GM21526 (cell line): ENCODE results near the gene TNFRSF21.
A peak's percentile ranks its signal among the peaks of the same experiment; 100 is the strongest.
"Not testable (repeated sequence)": the region's sequence is repeated elsewhere in the genome, so short reads cannot be mapped to it uniquely, and the experiment has no call there.

Source experiments
- ATAC-seq: cut with Tn5 transposase; IDR thresholded peaks from one replicate; pipeline ENCODE4 v1.9.1; 2021; ENCODE audit warnings: moderate library complexity; ENCODE audit not compliant: unreplicated experiment, low FRiP score

Gene TNFRSF21

DNA sequence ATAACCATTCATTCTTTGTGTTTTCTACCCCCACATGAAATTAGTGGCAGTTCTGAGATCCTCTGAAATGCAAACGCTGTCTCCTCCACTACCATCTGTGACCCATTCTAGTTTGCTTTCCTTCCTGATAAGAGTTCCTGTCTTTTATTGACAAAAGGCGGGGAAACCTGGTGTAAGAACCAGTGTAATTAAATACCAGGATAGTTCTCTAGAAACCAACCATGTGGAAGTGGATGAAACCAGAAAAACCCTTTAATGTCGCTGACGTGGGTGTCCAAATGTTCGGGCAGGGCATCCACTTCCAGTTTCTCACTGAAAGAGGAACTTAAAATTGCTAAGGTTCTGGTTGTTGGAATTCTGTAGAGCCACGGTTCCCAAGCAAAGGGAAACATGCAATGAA lies 79.1 kb downstream of the TNFRSF21 start:
- ATAC-seq: no peak

DNA sequence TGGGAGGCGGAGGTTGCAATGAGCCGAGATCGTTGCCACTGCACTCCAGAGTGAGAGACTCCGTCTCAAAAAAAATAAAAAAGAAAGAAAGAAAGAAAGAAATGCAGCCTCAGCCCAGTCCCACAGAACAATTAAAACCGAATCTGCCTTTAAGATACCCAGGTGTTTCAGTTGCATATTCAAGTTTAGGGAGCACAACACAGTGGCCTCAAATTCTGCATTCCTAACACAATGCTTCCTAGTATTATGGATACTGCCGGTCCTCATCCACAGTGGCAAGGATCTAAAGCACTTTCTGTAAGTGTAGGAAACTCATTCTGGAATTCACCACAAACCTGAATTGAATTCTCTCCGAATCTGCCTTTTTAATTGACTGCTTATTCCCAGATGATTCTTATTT lies 80.5 kb downstream of the TNFRSF21 start:
- no peak for ATAC-seq

DNA sequence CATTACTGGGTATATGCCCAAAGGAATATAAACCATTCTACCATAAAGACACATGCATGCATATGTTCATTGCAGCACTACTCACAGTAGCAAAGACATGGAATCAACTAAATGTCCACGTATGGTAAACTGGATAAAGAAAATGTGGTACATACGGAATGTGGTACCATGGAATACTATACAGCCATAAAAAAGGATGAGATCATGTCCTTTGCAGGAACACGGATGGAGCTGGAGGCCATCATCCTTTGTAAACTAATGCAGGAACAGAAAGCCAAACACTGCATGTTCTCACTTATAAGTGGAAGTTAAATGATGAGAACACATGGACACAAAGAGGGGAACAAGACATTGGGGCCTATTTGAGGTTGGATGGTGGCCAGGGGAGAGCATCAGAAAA lies 81.6 kb downstream of the TNFRSF21 start:
- ATAC-seq: not testable (repeated sequence)

DNA sequence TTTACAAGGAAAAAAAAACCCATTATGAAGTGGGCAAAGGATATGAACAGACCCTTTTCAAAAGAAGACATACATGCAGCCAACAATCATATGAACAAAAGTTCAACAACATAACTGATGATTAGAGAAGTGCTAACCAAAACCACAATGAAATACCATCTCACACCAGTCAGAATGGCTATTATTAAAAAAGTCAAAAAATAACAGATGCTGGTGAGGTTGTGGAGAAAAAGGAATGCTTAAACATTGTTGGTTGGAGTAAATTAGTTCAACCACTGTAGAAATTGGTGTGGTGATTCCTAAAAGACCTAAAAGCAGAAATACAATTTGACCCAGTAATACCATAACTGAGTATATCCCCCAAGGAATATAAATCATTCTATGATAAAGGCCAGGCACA lies 86.5 kb downstream of the TNFRSF21 start:
- not testable (repeated sequence) for ATAC-seq

DNA sequence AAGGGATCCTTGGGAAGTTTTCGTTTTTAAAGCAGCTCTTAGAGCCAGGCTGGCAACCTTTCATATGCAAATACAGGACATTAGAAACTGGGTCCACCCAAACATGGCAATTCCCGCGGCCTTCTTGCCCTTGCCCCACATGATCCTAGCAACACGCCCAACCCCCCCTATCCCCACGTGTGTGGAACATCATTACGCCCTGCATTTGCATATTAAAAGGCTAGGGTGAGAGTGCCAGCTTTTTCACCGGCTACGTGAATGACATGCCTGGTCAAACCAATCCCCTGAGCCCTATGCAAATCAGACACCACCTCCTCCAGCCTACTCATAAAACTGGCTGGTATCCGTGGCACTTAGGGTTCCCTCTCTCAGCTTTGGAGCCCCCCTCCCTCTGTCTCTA lies 88.1 kb downstream of the TNFRSF21 start:
- no peak for ATAC-seq

DNA sequence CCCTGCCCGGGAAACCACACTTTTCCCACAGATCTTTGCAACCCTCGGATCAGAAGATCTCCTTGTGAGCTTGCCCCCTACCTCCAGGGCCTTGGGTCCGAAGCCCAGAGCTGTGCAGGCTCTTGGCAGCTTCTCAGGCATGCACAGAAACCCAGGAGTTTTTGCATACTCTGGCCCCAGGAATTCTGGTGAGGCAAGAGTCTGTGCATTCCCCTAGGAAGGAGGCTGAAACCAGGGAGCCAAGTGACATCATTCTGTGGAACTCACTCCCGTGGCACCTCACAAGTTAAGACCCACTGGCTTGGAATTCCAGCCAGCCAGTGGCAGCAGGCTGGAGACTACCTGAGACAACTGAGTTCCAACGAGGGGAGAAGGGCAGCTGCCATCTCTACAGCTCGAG lies 100.1 kb downstream of the TNFRSF21 start:
- ATAC-seq: no peak

DNA sequence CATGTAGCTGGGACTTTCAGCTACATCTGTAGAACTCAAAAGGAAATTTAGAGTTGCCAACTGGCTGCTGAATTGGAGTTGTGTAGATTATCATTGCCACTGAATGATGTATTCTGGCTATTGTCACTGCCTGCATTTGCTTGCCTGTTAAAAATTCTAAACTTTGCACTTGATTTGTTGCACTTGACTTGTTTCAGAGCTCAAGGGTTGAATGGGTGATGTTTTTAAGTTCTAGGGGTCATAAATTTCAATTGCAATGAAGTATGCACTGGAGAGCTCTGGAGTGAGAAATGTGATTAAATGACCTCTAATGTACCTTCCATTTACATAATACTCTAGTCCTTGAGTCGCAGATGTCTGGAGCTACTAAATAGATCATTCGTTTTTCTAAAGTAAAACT lies 102.4 kb downstream of the TNFRSF21 start:
- no peak for ATAC-seq

DNA sequence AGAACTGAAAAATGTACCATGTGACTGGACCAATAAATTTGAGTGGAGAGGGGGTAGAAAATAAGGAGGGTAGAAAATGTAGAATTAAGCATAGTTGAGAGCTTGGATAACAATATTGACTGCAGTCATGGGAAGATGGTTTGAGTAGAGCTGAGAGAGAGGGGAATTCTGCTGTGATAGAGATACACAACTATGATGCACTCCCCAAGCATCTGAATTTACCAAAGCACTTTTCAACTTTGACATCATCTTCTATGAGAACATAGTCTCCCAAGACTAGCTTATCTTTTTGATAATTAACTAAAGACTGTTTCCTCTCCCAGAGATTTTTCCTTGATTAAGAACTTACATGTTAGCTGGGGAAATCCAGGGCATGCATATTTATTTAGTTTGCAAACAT lies 103.1 kb downstream of the TNFRSF21 start:
- no peak for ATAC-seq

DNA sequence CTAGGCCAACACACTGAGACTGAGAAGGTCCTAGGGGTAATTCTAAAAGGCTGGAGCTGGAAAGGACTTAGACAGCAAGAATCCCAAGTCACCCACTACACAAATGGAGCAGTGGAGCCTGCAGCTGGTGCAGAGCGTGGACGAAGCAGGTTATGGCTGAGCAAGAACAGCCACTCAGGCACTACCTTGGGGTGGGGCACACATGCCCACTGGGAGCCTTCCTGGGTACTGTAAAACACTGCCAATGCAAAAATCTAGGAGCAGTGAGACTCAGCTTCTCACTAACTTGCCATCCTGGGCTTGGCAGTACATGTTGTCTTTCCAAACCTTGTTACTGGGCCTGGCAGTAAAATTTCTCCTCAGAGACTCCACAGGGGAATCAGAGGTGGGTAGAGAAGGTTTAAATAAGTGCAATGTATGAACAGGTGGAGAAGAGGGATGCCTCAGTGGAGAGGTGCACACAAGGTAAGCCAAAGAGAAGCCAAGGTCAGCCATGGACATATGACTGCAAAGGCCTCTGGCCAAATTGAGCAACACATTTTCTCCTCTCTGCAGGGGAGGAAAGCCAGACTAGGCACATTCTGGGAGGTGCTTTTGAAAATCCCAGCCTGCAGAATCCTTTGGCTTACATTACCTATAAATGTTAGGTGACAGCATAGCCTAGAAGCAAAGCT lies 105.6 kb downstream of the TNFRSF21 start:
- no peak for ATAC-seq

DNA sequence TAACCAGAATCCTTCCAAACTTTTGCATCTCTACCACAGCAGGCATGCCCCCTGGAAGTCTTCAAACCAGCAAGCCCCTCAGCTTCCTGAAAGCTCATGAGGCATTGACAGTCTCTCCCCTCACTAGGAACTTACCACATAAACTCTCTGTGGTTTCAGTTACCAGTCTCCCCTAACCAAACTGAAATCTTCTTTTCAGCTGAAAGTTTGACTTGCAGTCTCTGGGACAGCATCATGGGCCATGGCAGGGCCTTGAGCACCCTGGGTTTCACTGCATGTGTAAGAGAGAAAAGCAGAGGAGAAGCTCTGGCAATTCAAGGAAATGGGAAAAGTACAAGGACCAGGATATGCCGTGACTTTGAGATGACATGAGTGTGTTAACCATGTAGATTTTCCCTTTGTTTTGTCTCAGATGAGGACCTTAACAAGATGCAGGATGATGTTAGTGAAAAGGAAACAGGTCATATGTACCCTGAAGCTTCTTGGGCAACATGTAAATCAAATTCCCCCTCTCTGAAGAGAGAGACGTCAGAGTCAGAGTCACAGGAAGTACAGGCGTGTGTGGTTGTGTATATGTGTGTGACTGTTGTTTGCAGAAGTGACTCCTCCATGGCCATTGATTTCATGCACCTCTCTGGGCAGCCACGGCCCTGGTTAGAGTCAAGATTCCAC lies 106.3 kb downstream of the TNFRSF21 start:
- peak; percentile 84 for ATAC-seq

DNA sequence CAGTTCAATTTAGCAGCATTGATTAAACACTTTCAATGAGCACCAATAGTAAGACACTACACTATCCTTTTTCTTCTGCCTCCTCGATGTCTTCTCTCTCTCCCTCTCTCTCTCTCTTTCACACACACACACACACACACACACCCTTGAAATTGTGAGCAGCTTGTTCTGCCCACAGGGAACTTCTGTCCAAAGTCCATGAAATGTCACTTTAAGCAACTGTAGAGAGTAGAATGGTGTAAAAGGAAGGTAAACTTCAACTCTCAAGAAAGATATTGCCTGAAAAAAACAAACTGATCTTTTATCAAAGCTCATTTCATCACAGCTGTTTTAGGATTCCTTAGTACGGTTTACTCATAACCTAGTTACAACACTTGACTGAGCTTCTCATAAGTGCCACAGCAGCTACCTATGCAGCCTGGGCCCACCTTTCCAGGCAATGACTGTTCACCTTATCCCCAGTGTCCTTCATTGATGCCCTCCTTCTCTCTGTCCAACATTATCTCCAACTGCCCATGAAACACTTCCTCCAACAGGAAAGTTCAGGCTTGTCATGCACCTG lies 107.0 kb downstream of the TNFRSF21 start:
- no peak for ATAC-seq

DNA sequence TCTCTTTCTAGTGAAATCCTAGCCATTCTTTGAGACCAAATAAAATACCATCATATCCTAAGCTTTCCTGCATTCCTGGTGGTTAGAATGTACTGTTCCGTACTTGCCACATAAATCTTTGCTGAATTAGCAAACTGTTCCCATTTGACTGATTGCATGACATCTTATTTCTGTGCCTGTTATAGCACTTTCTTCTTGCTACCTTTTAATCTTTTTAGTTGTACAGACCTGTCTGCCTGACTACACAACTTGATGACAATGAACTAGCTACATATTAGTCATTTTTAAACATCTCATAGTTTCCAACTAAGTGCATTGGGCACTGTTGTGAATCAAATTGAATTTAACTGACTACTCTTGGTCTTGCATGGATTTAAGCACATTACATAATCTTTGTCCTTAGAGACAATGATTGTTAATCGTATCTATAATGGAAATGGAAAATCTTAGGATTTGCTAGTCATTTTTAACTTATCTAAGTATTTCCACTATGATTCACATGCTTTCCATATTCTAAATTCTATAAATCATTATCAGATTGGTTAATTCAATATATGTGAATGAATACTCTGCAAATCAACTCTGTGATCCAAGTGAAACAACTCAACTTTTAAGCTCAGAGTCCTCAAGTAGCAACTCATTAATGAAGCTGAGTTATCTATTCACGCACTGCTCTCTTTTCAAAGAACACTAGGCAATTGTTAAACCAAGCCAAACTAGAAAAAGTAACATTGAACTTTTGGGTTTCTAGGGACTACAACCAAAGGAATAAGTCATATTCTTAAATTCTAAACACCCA lies 109.0 kb downstream of the TNFRSF21 start:
- ATAC-seq: no peak

DNA sequence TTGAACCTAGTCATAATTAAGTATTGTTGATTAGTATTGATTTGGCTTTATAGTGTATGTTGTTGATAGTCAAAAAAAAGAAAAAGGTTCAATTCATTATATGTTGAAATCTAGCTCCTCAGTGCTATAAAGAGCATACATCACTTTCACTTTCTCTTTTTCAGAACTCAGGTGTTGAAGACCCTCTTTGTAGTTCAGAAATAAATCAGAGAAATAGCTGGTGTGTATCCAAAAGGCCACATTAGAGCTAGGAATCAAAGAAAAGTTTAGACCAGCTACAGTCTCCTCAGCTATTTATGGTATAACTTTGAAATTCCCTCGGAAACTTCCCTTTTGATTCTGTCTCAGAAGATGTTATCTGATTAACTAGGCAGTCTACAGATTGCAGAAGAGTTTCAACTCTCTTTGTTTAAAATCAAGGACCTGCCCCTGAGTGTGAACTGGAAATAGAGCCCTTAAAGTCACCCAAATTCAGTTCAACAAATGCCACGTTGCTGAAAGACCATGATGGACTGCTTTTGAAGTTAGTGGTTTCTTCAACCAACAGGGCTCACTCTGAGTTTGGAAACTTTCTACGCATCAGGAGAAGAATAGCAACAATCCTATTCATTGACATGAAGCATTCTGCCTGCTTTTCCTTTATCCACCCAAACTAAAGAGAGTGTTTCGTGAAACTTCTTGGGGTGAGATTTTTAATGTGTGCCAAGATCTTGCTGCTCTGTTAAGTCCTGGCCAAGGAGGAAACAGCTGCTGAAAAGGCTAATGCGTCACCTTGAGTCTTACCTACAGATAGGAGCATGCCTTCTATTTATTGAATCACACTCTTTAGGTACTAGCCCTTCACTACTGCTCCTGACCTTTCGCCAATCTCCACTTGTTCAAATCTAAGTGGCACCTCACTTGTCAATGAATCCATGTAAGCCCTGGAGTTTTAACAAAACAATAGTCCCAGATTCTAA lies 111.7 kb downstream of the TNFRSF21 start:
- ATAC-seq: no peak

DNA sequence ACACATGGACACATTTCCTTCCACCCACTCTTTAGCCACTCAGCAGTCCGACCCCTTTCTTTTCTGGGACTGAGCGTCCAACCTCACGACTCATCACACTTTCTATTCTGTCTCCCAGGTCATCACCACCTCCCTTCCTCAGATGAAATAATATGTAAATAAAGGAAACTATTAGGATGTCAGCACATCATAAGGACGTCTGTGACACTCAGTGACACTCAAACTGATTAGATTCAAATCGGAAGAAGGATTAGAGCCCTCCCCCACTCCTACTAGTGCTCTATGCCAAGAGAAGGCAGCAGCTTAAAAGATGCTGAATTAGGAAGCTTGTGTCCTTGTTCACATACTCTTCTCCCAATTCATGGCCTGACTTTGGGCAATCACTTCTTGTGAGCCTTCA lies 113.6 kb downstream of the TNFRSF21 start:
- no peak for ATAC-seq

DNA sequence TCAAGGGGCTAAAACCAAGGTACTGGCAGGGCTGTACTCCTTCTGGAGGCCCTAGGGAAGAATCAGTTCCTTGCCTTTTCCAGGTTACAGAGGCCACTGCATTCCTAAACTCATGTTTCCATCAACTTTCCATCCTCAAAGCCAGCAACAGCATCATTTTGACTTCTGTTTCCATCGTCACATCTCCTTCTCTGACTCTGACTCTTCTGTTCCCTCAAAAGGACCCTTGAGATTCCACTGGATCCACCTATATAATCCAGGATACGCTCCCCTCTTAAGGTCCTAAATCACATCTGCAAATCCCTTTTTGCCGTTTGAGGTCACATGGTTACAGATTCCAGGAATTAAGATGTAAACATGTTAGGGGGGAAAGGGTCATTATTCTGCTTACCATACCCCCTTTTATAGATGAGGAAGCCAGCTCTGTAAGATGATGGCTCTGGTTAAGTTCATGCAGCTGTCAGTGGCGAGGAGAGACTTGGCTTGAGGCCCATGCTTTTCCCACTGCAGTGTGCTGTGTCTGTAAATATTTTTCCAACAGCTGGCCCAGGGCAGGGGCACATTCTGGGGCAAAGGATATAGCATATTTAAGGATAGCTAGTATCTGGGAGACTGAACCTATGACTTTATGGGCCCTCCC lies 114.6 kb downstream of the TNFRSF21 start:
- no peak for ATAC-seq

DNA sequence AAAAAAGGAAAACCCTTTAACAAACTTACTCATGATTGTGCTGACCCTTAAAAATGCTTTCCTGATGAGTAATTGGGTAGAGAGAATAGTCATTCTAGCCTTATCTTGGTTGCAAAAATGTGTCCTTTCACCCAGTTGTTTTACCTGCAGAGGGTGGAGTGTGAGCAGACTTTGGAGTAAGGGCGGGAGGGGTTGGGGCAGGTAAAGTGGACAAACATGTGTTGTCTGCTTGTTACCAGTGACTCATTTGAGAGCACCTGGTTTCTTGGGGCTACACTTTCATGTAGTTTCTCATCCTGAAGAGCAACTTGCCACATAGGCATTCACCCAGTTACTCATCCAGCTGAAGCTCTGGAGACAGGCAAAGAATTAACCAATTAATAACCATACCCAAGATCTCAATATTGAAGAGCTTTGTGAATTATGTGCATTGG lies 121.1 kb downstream of the TNFRSF21 start:
- no peak for ATAC-seq

DNA sequence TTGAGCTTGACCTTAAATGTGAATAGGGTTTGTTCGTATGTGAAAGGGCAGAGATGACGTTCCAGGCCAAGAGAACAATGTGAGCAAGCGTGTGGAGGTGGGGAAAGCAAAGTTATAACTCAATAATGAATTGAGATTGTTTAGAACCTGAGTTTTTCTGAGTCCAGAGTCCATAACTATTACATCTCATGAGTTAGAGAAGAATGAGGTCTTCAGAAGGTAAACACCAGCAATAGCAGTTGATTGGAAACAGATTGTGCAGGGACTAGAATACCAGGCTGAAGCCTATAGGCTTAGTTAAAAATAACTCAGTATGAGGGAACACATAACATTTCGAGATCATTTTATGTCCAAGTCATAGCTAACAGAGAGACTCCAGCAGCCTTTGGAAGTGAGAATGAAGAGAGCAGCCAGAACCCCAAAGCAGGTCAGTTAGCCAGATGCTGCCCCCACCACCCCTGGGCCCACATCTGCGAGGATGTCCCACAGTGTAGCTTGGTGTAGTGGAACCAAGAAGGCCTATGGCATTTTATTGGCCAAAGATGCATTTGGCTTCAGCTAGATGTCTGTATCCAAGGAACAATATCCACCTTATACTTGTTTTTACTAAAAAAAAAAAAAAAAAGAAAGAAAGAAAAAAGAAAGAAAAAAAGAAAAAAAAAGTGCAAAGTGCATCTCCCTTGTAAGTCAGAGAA lies 121.7 kb downstream of the TNFRSF21 start:
- no peak for ATAC-seq

DNA sequence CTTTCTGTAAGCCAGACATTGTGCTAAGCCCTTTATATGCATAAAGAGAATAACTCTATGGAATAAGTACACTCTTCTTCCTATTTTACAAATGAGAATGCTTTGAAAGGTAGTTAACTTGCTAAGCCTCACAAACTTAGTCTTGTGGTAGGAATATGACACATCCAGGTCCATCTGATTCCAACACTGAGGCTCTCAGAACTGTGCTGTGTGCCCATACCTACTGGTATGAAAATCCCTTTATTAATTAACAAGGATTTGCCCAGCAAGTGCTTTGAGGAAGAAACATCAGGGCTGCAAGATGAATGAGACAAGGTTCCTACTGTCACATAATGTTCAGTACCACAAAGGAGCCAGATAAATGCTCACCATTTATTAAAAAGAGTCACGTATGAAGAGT lies 122.6 kb downstream of the TNFRSF21 start:
- ATAC-seq: no peak

DNA sequence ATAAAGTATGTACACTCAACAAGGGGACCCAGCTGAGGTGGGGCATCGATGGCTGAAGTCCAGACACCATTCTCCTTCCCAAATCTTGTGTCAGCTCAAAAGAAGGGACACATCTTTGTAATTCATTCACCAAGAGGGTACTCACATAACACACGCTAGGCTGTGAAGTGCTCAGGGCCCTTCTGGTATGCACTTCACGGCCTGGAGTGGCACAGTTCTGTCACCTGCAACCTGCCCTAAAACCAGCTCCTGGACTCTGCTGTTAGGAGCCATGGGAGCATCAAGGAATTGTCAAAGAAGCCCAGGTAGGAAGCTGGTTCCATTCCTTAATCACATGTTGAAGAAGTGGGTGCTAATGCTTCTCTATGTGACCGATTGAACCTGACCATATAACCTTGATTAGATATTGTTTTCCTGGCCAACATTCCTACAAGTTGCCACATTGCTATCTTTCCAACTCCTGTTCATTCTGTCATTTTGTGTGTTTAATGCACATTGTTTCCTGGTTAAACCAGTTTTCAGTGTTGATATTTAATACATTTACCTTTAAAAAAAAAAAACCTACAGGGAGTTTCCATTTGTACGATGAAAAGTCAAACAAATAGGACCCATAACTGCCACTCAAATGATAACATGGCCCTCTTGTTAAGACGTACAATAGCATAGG lies 127.3 kb downstream of the TNFRSF21 start:
- no peak for ATAC-seq
